Mononuclear cell (primary cell): ENCODE results near the gene ERBB3. TPM values are rescaled to one million over a fixed set of nuclear protein-coding genes. Genes with fewer than 3 reads are reported as not detected.

ENCODE experiments used
- H3K27me3 ChIP-seq: 2 replicates; pipeline ENCODE4 v1.6.0; 2011; ENCODE audit warnings: low read length, control low read depth; ENCODE audit not compliant: insufficient read depth
- H3K4me1 ChIP-seq: 2 replicates; pipeline ENCODE4 v1.5.1; 2011; ENCODE audit warnings: mild to moderate bottlenecking, low read length, control low read depth; ENCODE audit not compliant: insufficient read depth
- H3K4me3 ChIP-seq: 2 replicates; pipeline ENCODE4 v1.5.1; 2011; ENCODE audit warnings: mild to moderate bottlenecking, low read length, moderate library complexity
- H3K9me3 ChIP-seq: 2 replicates; pipeline ENCODE4 v1.5.1; 2011; ENCODE audit warnings: low read depth, mild to moderate bottlenecking, control low read depth, low read length
- total RNA-seq: library from RNA; depleted of rRNA; stranded (reverse); fragments of >200 nt; gene quantifications from one replicate; pipeline ENCODE4 v1.2.3, GENCODE V29; 2012

Gene ERBB3
- total RNA-seq, 1 donor = 1.4 TPM

GRCh38 chr12:56097738-56098137, 17.8 kb downstream of the ERBB3 start:
- H3K4me1 ChIP-seq = peaks cover 9% of the 10 kb centered on the region
- H3K4me3 ChIP-seq = no peak overlapping the region
- no peaks in the 10 kb centered on the region for H3K9me3 ChIP-seq
- H3K27me3 ChIP-seq = no peaks in the 10 kb centered on the region

- H3K27me3 ChIP-seq = no peaks in the 10 kb centered on the region
- H3K4me3 ChIP-seq = no peak overlapping the region
- H3K9me3 ChIP-seq = no peaks in the 10 kb centered on the region
- H3K4me1 ChIP-seq = peaks cover 18% of the 10 kb centered on the region
Measured at GRCh38 chr12:56098592-56098991, 18.6 kb downstream of the ERBB3 start.

DNA sequence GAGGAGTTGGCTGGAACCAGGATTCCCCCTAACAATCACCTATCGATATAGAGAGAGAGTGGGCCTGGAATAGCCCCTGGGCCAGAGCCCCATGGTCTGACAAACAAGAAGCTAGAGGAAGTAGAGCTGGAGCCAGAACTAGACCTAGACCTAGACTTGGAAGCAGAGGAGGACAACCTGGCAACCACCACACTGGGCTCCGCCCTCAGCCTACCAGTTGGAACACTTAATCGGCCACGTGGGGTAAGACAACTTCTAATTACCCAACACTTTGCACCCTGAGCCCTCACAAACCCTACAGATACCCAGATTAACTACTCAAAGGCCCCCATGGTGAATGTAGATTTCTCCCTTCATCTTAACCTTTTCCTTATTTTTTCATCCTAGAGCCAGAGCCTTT, 19.8 kb downstream of the ERBB3 start:
- peaks cover 21% of the 10 kb centered on the region for H3K4me1 ChIP-seq
- no peaks in the 10 kb centered on the region for H3K27me3 ChIP-seq
- no peak overlapping the region for H3K4me3 ChIP-seq
- no peaks in the 10 kb centered on the region for H3K9me3 ChIP-seq

- peaks cover 33% of the 10 kb centered on the region for H3K4me1 ChIP-seq
- H3K27me3 ChIP-seq = no peaks in the 10 kb centered on the region
- H3K4me3 ChIP-seq = no peak overlapping the region
- H3K9me3 ChIP-seq = no peaks in the 10 kb centered on the region
Measured at GRCh38 chr12:56101045-56101444, 21.1 kb downstream of the ERBB3 start.

GRCh38 chr12:56102683-56103065, 22.7 kb downstream of the ERBB3 start:
- H3K9me3 ChIP-seq = no peaks in the 10 kb centered on the region
- no peak overlapping the region for H3K4me3 ChIP-seq
- no peaks in the 10 kb centered on the region for H3K27me3 ChIP-seq
- H3K4me1 ChIP-seq = peaks cover 38% of the 10 kb centered on the region

DNA sequence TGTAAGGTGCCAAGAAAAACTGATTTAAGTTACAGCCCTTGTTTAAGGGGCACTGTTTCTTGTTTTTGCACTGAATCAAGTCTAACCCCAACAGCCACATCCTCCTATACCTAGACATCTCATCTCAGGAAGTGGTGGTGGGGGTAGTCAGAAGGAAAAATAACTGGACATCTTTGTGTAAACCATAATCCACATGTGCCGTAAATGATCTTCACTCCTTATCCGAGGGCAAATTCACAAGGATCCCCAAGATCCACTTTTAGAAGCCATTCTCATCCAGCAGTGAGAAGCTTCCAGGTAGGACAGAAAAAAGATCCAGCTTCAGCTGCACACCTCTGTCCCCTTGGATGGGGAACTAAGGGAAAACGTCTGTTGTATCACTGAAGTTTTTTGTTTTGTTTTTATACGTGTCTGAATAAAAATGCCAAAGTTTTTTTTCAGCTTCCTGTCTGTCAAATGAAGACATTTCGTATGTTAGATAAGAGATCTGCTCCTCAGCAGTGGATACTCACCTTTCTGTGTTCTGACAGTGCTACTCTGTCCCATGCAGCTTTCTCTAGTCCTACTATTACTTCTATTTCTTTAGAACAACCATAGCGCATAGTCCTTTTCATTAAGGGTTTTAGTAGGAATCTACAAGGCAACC, 23.2 kb downstream of the ERBB3 start:
- Histone ChIP-seq H3K27me3 (no peaks in the 10 kb centered on the region), H3K4me3 (no peak overlapping the region), H3K9me3 (no peaks in the 10 kb centered on the region), H3K4me1 (peaks cover 38% of the 10 kb centered on the region)

DNA sequence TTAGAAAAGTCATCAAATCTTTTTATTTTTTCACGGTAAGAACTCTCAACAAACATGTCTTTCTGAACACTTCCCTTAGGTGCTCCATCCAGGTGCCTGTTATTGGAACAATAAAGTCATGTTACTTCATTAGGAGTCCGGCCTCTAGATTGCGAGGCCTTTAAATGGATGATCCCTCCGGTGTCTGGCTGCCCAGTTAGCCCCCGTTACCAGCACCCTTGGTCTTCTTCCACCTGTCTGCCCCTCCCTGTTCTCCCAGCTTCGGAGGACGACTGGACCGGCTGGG, 23.8 kb downstream of the ERBB3 start:
- no peaks in the 10 kb centered on the region for H3K9me3 ChIP-seq
- no peaks in the 10 kb centered on the region for H3K27me3 ChIP-seq
- H3K4me3 ChIP-seq = peak overlapping the region; percentile 75

DNA sequence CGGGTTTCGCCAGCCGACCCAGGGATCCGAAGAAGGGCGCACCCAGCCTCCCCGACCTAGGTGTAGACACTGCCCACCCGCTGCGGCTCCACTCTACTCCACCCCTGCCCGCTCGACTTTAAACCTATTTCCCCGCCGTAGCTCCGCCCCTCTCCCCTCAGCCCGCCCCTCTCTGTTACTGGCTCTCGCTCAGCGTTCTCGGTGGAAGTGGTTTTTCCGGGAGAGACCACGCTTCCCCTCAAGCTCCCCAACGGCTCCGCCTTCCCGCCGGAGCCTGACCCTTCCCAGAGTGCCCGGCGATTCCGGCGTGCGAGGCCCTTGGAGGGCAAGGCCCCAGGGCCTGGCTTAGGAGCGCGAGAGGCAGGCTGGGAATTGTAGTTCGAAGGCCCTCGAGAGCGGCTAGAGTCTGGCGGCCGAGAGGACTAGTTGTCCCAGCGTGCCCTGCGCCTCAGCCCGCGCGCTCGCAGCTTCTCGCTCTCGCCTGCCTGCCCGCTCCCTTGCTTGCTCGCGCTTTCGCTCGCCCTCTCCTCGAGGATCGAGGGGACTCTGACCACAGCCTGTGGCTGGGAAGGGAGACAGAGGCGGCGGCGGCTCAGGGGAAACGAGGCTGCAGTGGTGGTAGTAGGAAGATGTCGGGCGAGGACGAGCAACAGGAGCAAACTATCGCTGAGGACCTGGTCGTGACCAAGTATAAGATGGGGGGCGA, 24.3 kb downstream of the ERBB3 start, which contains the start of gene PA2G4:
TSS of gene PA2G4 (plus strand) at position 451 of the 706 bp plus-strand sequence. CDS start at position 630, 179 bp downstream.
- Histone ChIP-seq H3K27me3 (no peaks in the 10 kb centered on the region), H3K4me1 (peaks cover 38% of the 10 kb centered on the region), H3K9me3 (no peaks in the 10 kb centered on the region), H3K4me3 (peak within 1 kb of the TSS; percentile 75)

More for the DNA sequence above, 23.8 kb downstream of the ERBB3 start:
- peaks cover 38% of the 10 kb centered on the region for H3K4me1 ChIP-seq

DNA sequence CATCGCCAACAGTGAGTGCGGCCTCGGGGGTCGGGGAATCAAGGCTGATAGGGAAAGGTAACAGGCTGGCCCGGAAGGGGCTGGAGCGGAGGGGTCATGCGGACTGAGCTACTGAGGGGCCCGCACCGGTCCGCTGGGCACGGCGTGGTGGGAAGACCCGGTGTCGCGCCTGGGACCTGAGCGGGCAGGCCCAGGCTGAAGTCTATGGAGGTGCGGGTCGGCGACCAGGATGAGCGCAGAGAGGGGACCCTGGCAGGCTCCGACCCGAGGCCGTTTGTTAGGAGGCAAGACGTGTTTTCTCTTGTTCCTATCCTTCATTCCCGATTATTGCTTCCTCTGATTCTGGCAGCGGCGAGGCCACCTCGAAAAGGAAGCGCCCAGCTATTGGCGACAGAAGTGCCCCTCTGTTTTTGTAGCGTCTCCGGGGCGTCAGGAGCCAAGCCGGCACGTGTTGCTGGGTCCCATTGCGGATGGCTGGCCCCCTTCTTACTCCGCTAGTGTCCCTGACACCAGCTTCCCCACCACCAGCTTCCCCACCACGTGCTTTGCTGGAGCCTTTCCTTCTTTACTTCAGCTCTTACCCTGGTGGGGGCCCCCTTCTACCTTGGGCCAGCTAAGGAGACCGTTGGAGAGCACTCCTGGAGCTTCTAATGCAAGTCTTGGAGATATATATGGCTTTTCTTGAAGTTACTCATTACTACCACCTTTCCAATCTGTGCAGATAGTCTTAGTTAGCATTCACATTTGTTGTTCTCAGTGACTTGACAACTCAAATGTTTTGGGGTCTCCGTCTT, 25.0 kb downstream of the ERBB3 start:
- H3K27me3 ChIP-seq = no peaks in the 10 kb centered on the region
- peak overlapping the region; percentile 75 for H3K4me3 ChIP-seq
- no peaks in the 10 kb centered on the region for H3K9me3 ChIP-seq
- H3K4me1 ChIP-seq = peaks cover 38% of the 10 kb centered on the region

GRCh38 chr12:56105609-56105902, 25.6 kb downstream of the ERBB3 start:
- Histone ChIP-seq H3K4me1 (peaks cover 38% of the 10 kb centered on the region), H3K27me3 (no peaks in the 10 kb centered on the region), H3K4me3 (peak overlapping the region; percentile 75), H3K9me3 (no peaks in the 10 kb centered on the region)

GRCh38 chr12:56107242-56107641, 27.3 kb downstream of the ERBB3 start:
- Histone ChIP-seq H3K4me1 (peaks cover 34% of the 10 kb centered on the region), H3K27me3 (no peaks in the 10 kb centered on the region), H3K9me3 (no peaks in the 10 kb centered on the region), H3K4me3 (no peak overlapping the region)

GRCh38 chr12:56110571-56110970, 30.6 kb downstream of the ERBB3 start:
- no peak overlapping the region for H3K4me3 ChIP-seq
- peaks cover 14% of the 10 kb centered on the region for H3K4me1 ChIP-seq
- no peaks in the 10 kb centered on the region for H3K27me3 ChIP-seq
- H3K9me3 ChIP-seq = no peaks in the 10 kb centered on the region

DNA sequence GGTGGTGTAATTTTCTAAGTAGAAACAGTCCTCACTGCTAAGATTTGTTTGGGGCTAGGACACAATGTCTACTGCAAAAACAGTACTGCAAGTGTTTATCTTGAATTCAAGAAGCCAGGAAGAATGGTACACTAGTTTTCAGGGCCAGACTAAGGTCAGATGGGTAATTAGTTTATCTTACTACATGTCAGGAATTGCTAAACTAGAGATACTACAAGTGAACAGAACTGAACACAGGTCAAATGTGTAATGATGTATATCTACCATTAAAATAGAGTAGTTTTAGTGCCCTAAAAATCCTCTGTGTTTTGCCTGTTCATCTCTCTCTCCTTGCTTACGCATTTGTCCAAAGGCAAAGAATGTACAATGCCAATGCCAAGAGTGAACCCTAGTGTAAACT, 34.1 kb downstream of the ERBB3 start:
- Histone ChIP-seq H3K27me3 (no peaks in the 10 kb centered on the region), H3K4me3 (no peak overlapping the region), H3K9me3 (no peaks in the 10 kb centered on the region), H3K4me1 (peaks cover 26% of the 10 kb centered on the region)

GRCh38 chr12:56115329-56115728, 35.4 kb downstream of the ERBB3 start:
- peaks cover 35% of the 10 kb centered on the region for H3K4me1 ChIP-seq
- H3K4me3 ChIP-seq = peak overlapping the region; percentile 91
- no peaks in the 10 kb centered on the region for H3K27me3 ChIP-seq
- H3K9me3 ChIP-seq = no peaks in the 10 kb centered on the region

- Histone ChIP-seq H3K4me3 (peak within 1 kb of the TSS; percentile 91), H3K9me3 (no peaks in the 10 kb centered on the region), H3K27me3 (no peaks in the 10 kb centered on the region), H3K4me1 (peaks cover 35% of the 10 kb centered on the region)
Measured at GRCh38 chr12:56116267-56117081, 36.5 kb downstream of the ERBB3 start, which contains the start of gene RPL41. RPL41 (plus strand) TSS chr12:56116633.
